Epithelial cell of esophagus (primary cell): ENCODE results near the gene ISLR.

Source experiments
- DNase-seq: peaks from one replicate; pipeline ENCODE4 v3.0.0; 2010; ENCODE audit warnings: low read depth
- H3K4me3 ChIP-seq: 2 replicates; pipeline ENCODE4 v1.5.1; 2011; ENCODE audit warnings: mild to moderate bottlenecking, low read length, control low read depth
- TF ChIP-seq, protein P1 (sequence below): IDR thresholded peaks from 2 replicates; pipeline ENCODE4 v1.5.1; 2011; ENCODE audit warnings: low read depth, mild to moderate bottlenecking, low read length, control low read depth, inconsistent platforms; ENCODE audit not compliant: insufficient read depth; ENCODE audit errors: missing control alignments

Gene ISLR

DNA sequence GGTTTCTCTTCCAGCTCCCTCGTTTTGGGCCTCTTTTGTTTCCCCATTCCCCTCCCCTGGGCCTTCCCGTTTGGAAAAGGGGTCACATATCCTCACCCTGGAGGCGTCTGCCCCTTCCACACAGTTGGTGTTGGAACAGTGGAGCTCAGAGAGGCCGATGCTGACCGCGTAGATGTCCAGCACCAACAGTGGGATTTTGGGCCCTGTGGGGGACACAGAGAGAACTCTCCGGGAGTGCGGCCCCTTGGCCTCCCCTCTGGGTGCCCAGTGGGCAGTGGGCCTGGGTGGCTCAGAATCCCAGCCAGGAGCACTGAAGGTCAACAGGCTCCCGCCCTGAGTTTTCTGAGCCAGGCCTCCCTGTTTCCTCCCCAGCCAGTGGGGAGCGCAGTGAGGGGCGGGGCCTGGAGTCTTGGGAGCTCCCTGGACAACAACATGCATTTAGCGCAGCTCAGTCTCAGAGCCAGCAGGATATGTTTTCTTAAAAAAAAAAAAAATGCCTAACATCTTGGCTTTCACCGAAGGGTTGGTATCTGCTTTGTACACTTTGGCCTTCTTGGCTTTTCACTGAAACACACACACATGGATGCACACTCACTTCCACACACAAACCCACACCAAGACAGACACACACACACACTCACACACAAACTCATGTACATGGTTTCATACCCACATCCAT is 670 bp upstream of the ISLR start:
- no peak overlapping the region for H3K4me3 ChIP-seq
- TF ChIP-seq, protein P1, sequence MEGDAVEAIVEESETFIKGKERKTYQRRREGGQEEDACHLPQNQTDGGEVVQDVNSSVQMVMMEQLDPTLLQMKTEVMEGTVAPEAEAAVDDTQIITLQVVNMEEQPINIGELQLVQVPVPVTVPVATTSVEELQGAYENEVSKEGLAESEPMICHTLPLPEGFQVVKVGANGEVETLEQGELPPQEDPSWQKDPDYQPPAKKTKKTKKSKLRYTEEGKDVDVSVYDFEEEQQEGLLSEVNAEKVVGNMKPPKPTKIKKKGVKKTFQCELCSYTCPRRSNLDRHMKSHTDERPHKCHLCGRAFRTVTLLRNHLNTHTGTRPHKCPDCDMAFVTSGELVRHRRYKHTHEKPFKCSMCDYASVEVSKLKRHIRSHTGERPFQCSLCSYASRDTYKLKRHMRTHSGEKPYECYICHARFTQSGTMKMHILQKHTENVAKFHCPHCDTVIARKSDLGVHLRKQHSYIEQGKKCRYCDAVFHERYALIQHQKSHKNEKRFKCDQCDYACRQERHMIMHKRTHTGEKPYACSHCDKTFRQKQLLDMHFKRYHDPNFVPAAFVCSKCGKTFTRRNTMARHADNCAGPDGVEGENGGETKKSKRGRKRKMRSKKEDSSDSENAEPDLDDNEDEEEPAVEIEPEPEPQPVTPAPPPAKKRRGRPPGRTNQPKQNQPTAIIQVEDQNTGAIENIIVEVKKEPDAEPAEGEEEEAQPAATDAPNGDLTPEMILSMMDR = no peak
- DNase-seq = no peak

- DNase-seq = no peak
- TF ChIP-seq, protein P1 = no peak
- H3K4me3 ChIP-seq = no peak overlapping the region
Observed at GRCh38 chr15:74174219-74174957, 878 bp downstream of the ISLR start.

- no peak overlapping the region for H3K4me3 ChIP-seq
- DNase-seq = no peak
- TF ChIP-seq, protein P1 = no peak
Observed at GRCh38 chr15:74174958-74175253, 1.4 kb downstream of the ISLR start.

DNA sequence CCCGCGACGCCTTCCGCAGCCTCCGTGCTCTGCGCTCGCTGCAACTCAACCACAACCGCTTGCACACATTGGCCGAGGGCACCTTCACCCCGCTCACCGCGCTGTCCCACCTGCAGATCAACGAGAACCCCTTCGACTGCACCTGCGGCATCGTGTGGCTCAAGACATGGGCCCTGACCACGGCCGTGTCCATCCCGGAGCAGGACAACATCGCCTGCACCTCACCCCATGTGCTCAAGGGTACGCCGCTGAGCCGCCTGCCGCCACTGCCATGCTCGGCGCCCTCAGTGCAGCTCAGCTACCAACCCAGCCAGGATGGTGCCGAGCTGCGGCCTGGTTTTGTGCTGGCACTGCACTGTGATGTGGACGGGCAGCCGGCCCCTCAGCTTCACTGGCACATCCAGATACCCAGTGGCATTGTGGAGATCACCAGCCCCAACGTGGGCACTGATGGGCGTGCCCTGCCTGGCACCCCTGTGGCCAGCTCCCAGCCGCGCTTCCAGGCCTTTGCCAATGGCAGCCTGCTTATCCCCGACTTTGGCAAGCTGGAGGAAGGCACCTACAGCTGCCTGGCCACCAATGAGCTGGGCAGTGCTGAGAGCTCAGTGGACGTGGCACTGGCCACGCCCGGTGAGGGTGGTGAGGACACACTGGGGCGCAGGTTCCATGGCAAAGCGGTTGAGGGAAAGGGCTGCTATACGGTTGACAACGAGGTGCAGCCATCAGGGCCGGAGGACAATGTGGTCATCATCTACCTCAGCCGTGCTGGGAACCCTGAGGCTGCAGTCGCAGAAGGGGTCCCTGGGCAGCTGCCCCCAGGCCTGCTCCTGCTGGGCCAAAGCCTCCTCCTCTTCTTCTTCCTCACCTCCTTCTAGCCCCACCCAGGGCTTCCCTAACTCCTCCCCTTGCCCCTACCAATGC is 2.0 kb downstream of the ISLR start:
- DNase-seq = no peak
- H3K4me3 ChIP-seq = no peak overlapping the region
- TF ChIP-seq, protein P1 = no peak

- no peak for DNase-seq
- TF ChIP-seq, protein P1 = no peak
- H3K4me3 ChIP-seq = no peak overlapping the region
Observed at GRCh38 chr15:74176262-74177214, 3.0 kb downstream of the ISLR start.
